ENCODE data around the gene MBOAT2. TPM values are rescaled to one million over a fixed set of nuclear protein-coding genes. Genes with fewer than 3 reads are reported as not detected.

Gene MBOAT2
- total RNA-seq, 1 donor from 2014 or later: 94.7 TPM

DNA sequence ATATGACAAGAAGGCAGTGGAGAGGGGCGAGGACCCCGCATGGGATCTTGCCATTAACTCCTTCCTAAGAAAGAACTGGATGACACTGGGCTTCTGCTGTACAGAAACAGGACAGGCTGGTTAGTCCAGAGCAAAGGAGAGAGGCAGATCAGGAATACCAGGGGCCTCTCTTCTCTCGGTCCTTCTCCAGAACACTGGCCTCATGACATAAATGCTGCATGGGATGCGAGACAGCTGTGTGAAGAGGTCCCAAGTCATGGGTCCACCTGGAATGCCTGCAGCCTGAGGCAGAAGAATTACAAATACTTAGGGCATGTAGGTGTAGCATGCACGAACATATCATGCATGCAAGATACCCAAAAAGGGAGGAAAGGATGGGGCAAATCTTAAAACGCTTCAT, 9.1 kb downstream of the MBOAT2 start:
- DNase-seq (ENCODE audit: extremely low spot score, unreplicated experiment): no peak
- no peaks in the 10 kb centered on the region for H3K36me3 Mint-ChIP-seq (ENCODE audit: unreplicated experiment)
- no peaks in the 10 kb centered on the region for H3K27me3 Mint-ChIP-seq (ENCODE audit: unreplicated experiment)
- no peaks in the 10 kb centered on the region for H3K9me3 Mint-ChIP-seq (ENCODE audit: unreplicated experiment)
- peaks cover 50% of the 10 kb centered on the region for H3K4me1 Mint-ChIP-seq (ENCODE audit: unreplicated experiment)
- no peak overlapping the region for H3K4me3 Mint-ChIP-seq (ENCODE audit: unreplicated experiment)
- H3K27ac Mint-ChIP-seq (ENCODE audit: unreplicated experiment): no peak overlapping the region
- TF ChIP-seq, protein P1, sequence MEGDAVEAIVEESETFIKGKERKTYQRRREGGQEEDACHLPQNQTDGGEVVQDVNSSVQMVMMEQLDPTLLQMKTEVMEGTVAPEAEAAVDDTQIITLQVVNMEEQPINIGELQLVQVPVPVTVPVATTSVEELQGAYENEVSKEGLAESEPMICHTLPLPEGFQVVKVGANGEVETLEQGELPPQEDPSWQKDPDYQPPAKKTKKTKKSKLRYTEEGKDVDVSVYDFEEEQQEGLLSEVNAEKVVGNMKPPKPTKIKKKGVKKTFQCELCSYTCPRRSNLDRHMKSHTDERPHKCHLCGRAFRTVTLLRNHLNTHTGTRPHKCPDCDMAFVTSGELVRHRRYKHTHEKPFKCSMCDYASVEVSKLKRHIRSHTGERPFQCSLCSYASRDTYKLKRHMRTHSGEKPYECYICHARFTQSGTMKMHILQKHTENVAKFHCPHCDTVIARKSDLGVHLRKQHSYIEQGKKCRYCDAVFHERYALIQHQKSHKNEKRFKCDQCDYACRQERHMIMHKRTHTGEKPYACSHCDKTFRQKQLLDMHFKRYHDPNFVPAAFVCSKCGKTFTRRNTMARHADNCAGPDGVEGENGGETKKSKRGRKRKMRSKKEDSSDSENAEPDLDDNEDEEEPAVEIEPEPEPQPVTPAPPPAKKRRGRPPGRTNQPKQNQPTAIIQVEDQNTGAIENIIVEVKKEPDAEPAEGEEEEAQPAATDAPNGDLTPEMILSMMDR (IDR thresholded peaks at IDR 0.05): no peak

DNA sequence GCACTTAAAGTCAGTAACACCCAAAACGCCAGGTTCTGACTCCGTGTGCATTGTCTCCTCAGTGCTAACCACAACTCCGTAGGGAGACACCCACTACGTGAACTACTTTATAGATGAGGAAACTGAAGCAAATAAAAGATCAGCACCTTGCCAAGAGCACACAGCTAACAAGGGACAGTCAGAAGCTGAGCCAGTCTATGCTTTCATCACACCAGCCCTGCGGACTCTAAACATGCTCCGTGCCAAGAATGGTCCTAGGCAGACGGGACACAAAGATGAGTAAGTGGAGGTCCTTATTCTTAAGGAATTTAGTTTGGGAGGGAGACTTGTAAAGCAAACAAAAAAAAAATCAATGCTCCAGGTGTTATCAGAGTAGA, 9.6 kb downstream of the MBOAT2 start:
- DNase-seq (ENCODE audit: extremely low spot score, unreplicated experiment): no peak
- H3K4me3 Mint-ChIP-seq (ENCODE audit: unreplicated experiment): no peak overlapping the region
- no peaks in the 10 kb centered on the region for H3K27me3 Mint-ChIP-seq (ENCODE audit: unreplicated experiment)
- no peaks in the 10 kb centered on the region for H3K36me3 Mint-ChIP-seq (ENCODE audit: unreplicated experiment)
- no peaks in the 10 kb centered on the region for H3K9me3 Mint-ChIP-seq (ENCODE audit: unreplicated experiment)
- TF ChIP-seq, protein P1 (IDR thresholded peaks at IDR 0.05): no peak
- H3K4me1 Mint-ChIP-seq (ENCODE audit: unreplicated experiment): peaks cover 45% of the 10 kb centered on the region
- no peak overlapping the region for H3K27ac Mint-ChIP-seq (ENCODE audit: unreplicated experiment)

DNA sequence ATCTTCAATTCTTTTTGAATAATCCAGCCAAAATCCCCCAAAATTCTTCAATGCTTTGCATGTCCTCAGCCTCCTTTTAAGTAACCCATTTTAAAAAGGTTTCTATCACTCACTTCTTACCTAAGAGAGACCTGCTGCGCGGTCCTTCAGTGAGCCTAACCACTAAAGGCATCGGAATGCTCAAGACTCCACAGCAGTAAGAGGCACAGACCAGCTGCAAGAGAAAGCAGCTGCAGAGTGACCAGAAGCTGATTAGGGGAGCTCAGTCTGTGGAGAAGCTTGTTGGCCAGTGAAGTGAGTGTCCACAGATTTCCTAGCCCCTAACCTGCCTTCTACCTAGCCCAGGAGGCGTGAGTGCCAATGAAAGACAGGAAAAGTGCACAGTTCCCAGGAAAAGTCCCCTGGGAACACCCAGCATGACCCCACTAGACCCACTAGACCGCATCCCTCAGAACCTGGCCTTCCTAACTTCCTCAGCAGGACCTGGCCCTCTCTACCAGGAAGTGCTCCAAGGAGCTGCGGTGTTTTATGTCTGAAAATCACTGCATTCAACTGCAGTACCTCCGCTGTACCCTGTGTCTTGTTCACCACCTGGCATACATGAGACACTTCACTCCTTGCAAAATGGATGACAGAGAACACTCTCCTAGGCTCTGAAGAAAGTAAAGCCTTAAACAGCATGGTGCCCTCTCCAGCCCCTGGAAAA, 10.1 kb downstream of the MBOAT2 start:
- TF ChIP-seq, protein P1 (IDR thresholded peaks at IDR 0.05): no peak
- no peaks in the 10 kb centered on the region for H3K9me3 Mint-ChIP-seq (ENCODE audit: unreplicated experiment)
- DNase-seq (ENCODE audit: extremely low spot score, unreplicated experiment): no peak

DNA sequence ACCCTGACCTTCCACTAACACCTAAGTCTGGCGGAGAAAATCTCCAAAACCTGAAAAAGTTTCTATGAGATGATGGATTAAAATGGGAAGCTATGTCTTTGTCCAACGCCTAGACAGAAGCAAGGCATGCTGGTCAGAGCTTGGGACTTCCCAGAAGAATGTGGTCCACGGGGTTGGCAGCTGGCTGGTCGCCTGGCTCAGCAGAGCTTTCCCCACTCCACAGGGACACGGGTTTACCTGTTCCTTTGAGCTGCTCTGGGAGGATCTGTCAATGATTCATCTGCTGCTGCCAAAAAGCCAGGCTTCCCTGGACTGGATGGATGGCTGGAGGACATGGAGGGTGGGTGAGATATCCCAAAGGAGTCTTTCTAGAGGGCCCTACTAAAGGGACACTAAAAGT, 10.8 kb downstream of the MBOAT2 start:
- H3K4me1 Mint-ChIP-seq (ENCODE audit: unreplicated experiment): peaks cover 37% of the 10 kb centered on the region
- TF ChIP-seq, protein P1 (IDR thresholded peaks at IDR 0.05): no peak
- no peak overlapping the region for H3K4me3 Mint-ChIP-seq (ENCODE audit: unreplicated experiment)
- no peak for DNase-seq (ENCODE audit: extremely low spot score, unreplicated experiment)
- H3K36me3 Mint-ChIP-seq (ENCODE audit: unreplicated experiment): no peaks in the 10 kb centered on the region
- H3K9me3 Mint-ChIP-seq (ENCODE audit: unreplicated experiment): no peaks in the 10 kb centered on the region
- no peaks in the 10 kb centered on the region for H3K27me3 Mint-ChIP-seq (ENCODE audit: unreplicated experiment)
- no peak overlapping the region for H3K27ac Mint-ChIP-seq (ENCODE audit: unreplicated experiment)

More for the DNA sequence above, 10.1 kb downstream of the MBOAT2 start:
- Mint-ChIP-seq H3K27me3 (ENCODE audit: unreplicated experiment) (no peaks in the 10 kb centered on the region), H3K4me1 (ENCODE audit: unreplicated experiment) (peaks cover 42% of the 10 kb centered on the region), H3K27ac (ENCODE audit: unreplicated experiment) (no peak overlapping the region), H3K4me3 (ENCODE audit: unreplicated experiment) (no peak overlapping the region), H3K36me3 (ENCODE audit: unreplicated experiment) (no peaks in the 10 kb centered on the region)

DNA sequence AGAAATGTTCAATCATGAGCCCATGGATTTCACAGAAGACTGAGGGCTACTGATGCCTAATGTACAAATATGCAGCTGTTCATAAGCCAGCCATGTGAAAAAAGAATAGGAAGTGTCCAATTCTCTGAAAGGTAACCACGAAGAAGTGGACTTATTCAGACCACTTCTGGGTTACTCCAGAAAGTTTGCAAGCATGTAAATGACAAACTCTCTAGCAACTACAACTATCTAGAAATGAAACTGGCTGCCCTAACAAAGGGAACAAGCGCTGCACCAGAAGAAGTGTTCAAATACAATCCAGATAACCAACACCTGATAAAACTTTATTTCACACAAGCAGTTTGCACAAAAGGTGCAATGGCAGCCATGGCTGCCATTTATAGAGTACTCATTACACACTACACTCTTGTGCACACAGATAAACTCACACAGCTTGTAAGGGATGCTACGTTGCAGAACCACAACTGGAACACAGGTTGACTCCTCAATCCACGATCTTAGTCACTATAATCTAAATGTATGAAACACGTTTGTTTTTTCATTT, 13.9 kb downstream of the MBOAT2 start:
- peaks cover 41% of the 10 kb centered on the region for H3K4me1 Mint-ChIP-seq (ENCODE audit: unreplicated experiment)
- no peak for DNase-seq (ENCODE audit: extremely low spot score, unreplicated experiment)
- H3K36me3 Mint-ChIP-seq (ENCODE audit: unreplicated experiment): no peaks in the 10 kb centered on the region
- no peaks in the 10 kb centered on the region for H3K9me3 Mint-ChIP-seq (ENCODE audit: unreplicated experiment)
- H3K27ac Mint-ChIP-seq (ENCODE audit: unreplicated experiment): no peak overlapping the region
- TF ChIP-seq, protein P1 (IDR thresholded peaks at IDR 0.05): no peak
- no peak overlapping the region for H3K4me3 Mint-ChIP-seq (ENCODE audit: unreplicated experiment)
- H3K27me3 Mint-ChIP-seq (ENCODE audit: unreplicated experiment): no peaks in the 10 kb centered on the region
